ENCODE data around the gene CDK14. TPM values are rescaled to one million over a fixed set of nuclear protein-coding genes. Genes with fewer than 3 reads are reported as not detected.

The CDK14 gene
- total RNA-seq, 1 donor, result 41.0 TPM

DNA sequence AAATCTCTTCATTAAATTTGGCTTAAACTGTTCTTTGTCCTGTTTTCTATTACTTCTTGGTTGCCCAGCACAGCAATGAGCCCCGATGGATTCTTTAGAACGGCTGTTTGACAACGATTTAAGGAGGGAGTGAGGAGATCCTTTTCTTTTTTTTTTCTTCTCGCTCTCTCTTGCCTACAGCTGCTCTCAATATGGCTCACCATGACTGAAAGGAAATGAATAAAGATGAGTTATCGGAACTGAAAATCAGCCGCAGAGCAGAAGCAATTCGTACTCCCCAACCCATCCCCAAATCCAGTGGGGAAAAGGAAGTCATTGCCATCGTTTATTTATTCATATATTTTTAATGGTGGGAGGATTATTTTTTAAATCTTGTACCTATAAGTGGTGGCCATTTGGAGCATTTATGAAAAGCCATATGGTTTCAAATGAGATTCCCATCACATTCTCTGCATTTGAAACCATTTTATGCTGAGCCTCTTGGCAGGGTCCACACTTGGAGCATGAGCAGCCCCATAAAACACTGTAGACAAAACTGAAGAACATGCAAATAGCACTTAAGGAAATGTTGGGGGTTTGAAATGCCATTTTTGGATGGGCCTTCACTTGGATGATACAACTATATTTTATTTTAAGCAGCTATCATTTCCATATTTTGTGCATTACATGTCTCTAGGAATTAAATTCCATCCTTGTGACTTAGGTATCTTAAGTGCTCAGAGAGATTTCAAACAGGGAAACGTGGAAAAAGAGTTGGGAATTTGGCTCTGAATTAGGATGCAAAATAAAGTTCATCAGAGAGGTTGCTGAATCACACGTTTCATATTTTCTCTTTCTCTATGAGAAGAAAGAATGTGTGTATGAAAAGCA, 560.4 kb downstream of the CDK14 start:
- DNase-seq (ENCODE audit: low read depth), result no peak
- H3K4me3 ChIP-seq (ENCODE audit: low read depth, low read length), result no peak overlapping the region
- no peak for TF ChIP-seq CTCF (IDR thresholded peaks at IDR 0.05; ENCODE audit: insufficient read depth, low read depth, low read length)

- TF ChIP-seq CTCF (IDR thresholded peaks at IDR 0.05; ENCODE audit: insufficient read depth, low read depth, low read length), result no peak
- DNase-seq (ENCODE audit: low read depth), result no peak
- no peak overlapping the region for H3K4me3 ChIP-seq (ENCODE audit: low read depth, low read length)
Measured at GRCh38 chr7:91157579-91158320, 561.6 kb downstream of the CDK14 start.

DNA sequence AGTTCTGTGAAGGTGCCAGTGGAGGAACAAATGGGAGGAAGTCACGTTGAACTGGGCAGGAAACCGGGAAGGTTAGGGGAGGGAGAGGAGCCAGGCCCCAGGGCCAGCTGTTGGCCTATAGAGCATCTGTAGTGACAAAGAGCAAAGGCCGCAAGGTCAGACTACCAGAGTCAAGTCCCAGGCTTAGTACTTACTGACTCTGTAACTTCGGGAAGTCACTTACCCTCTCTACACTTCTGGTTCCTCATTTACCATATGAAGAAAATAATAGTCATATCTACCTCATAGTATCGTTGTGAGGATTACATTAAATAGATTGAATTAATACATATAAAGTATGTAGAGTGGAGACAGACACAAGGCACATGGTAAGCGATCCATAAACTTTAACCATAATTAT, 566.3 kb downstream of the CDK14 start:
- no peak for TF ChIP-seq CTCF (IDR thresholded peaks at IDR 0.05; ENCODE audit: insufficient read depth, low read depth, low read length)

DNA sequence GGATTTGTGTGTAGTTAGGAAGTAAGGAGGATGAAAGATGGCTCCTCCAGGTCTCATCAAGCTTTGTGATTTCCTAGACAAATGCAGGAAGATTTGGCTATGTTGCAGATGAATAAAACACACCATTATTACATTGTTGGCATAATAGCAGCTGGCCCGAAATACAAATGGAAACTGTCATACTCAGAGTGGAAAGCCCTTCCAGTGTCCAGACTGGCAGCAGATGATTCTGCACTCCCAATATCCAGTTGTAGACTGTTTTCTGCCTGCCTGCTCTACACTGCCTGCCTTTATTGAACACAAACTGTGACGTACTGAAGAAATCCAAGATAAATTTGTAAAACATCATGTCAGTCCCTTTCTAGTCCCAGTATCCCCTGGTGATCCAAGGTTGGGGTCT, 568.4 kb downstream of the CDK14 start:
- DNase-seq (ENCODE audit: low read depth), result no peak
- no peak for TF ChIP-seq CTCF (IDR thresholded peaks at IDR 0.05; ENCODE audit: insufficient read depth, low read depth, low read length)
- no peak overlapping the region for H3K4me3 ChIP-seq (ENCODE audit: low read depth, low read length)

More for the DNA sequence above, 566.3 kb downstream of the CDK14 start:
- H3K4me3 ChIP-seq (ENCODE audit: low read depth, low read length), result no peak overlapping the region
- no peak for DNase-seq (ENCODE audit: low read depth)

DNA sequence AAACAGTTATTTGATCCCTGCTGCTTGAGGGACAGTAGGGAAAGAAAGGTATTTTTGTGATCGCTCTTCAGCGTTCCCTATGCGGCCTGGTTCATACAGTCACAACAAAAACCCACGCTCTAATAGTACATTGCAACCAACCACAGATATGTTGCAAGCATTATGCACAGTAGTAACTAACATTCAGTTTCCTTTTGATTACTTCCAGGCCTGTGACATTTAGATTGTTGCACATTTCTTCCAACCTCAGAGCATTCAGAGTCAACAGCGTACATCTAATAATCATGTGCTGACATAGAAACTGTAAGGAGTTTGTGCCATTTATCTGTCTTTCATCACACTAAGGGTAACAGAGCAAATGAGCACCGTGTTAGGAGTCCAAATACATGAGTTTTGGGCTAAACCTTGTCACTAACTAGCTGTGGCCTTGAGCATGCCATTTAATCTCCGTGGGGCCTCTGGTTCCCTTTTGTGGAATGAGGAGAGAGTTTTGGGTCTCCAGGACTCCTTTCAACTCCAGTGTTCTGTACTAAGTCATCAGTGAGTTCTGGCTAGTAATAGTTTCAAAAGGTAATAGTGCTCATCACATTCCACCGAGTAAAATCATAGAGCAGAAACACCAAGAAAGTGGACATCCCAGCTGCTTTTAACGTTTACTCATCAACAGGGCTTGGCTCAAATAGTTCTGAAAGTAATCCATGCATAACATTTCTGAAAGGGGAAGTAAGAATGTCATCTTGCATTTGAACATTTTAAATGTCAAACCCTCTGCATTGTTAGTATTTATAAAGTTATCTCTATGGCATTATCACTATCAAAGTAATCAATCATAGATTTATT, 569.1 kb downstream of the CDK14 start:
- DNase-seq (ENCODE audit: low read depth), result peak; percentile 90
- H3K4me3 ChIP-seq (ENCODE audit: low read depth, low read length), result no peak overlapping the region
- no peak for TF ChIP-seq CTCF (IDR thresholded peaks at IDR 0.05; ENCODE audit: insufficient read depth, low read depth, low read length)

GRCh38 chr7:91165846-91166230, 569.7 kb downstream of the CDK14 start:
- DNase-seq (ENCODE audit: low read depth), result no peak
- H3K4me3 ChIP-seq (ENCODE audit: low read depth, low read length), result no peak overlapping the region

More at GRCh38 chr7:91165846-91166230, 569.7 kb downstream of the CDK14 start:
- no peak for TF ChIP-seq CTCF (IDR thresholded peaks at IDR 0.05; ENCODE audit: insufficient read depth, low read depth, low read length)
